ENCODE results near the gene TTL. TPM values are rescaled to one million over a fixed set of nuclear protein-coding genes. Genes with fewer than 3 reads are reported as not detected.
"Not testable (repeated sequence)": the region's sequence is repeated elsewhere in the genome, so short reads cannot be mapped to it uniquely, and the experiment has no call there.

Gene TTL
- total and polyA plus RNA-seq, 2 experiments from 2014 or later = 26.3 to 29.7 TPM

DNA sequence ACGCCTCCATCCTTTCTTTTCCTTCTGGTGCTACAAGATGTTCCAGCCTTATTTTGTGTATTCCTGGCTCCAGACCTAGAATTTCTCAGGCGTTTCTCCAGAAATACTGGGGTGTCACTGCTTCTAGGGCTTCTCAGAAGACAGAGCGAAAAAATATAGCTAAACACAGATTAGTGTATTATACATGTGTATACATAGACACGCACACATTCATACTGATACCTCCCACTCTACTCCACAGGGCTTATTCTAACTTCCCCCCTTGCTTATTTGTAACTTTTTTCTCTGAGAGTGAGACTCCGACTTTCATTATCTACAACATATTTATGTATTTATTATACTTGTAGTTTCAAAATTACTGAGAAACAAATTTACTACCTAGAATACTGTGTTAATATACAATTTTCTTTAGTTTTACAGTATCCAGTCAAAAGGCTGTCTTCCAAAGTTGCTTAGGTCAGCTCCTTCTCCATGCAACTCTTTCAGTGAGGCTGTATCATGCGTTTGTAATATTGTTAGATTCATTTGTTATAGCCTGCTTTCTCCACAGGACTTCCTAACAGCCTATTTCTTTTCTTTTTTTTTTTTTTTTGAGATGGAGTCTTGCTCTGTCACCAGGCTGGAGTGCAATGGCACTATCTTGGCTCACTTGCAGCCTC, 43.2 kb upstream of the TTL start:
- not testable (repeated sequence) for H3K4me3 ChIP-seq; H3K36me3 ChIP-seq; DNase-seq (ENCODE audit: low read depth in 1 of 2, low spot score in 1 of 2); H3K27ac ChIP-seq; H3K4me1 ChIP-seq (ENCODE audit: low read depth); H3K27me3 ChIP-seq; H3K9me3 ChIP-seq (ENCODE audit: low read depth)

DNA sequence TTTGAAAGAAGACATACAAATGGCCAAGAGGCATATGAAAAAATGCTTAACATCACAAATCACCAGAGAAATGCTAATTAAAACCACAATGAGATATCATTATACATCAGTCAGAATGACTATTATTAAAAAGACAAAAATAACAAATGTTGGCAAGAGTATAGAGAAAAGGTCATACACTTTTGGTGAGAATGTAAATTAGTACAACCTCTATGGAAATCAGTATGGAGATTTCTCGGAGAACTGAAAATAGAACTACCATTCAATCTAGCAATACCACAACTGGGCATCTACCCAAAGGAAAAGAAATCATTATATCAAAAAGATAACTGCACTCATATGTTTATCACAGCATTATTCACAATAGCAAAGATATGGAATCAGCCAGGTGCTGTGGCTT, 37.7 kb upstream of the TTL start:
- H3K4me3 ChIP-seq; DNase-seq (ENCODE audit: low read depth in 1 of 2, low spot score in 1 of 2); H3K36me3 ChIP-seq; H3K9me3 ChIP-seq (ENCODE audit: low read depth); H3K27ac ChIP-seq; H3K4me1 ChIP-seq (ENCODE audit: low read depth); H3K27me3 ChIP-seq: not testable (repeated sequence)

DNA sequence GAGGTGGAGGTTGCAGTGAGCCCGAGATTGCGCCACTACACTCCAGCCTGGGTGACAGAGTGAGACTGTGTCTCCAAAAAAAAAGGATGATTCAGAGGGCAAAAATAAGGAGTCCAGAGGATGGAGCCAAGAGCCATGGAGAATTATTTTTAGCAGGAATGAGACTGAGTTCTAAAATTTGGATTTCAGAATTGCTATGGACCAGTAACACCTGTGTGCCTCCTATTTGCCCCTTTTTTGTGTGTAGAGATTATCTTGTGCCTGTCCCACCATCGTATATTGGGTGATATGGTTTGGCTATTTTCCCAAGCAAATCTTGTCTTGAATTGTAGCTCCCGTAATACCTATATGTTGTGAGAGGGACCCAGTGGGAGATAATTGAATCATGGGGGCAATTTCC, 32.1 kb upstream of the TTL start:
- Histone ChIP-seq H3K27me3 (no peaks in the 10 kb centered on the region), H3K27ac (no peak overlapping the region), H3K36me3 (no peaks in the 10 kb centered on the region), H3K4me3 (no peak overlapping the region), H3K4me1 (ENCODE audit: low read depth) (no peaks in the 10 kb centered on the region), H3K9me3 (ENCODE audit: low read depth) (no peaks in the 10 kb centered on the region)
- DNase-seq (ENCODE audit: low read depth in 1 of 2, low spot score in 1 of 2) = no peak
- TF ChIP-seq, protein P1, sequence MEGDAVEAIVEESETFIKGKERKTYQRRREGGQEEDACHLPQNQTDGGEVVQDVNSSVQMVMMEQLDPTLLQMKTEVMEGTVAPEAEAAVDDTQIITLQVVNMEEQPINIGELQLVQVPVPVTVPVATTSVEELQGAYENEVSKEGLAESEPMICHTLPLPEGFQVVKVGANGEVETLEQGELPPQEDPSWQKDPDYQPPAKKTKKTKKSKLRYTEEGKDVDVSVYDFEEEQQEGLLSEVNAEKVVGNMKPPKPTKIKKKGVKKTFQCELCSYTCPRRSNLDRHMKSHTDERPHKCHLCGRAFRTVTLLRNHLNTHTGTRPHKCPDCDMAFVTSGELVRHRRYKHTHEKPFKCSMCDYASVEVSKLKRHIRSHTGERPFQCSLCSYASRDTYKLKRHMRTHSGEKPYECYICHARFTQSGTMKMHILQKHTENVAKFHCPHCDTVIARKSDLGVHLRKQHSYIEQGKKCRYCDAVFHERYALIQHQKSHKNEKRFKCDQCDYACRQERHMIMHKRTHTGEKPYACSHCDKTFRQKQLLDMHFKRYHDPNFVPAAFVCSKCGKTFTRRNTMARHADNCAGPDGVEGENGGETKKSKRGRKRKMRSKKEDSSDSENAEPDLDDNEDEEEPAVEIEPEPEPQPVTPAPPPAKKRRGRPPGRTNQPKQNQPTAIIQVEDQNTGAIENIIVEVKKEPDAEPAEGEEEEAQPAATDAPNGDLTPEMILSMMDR (IDR thresholded peaks at IDR 0.05; ENCODE audit: low read depth, low read length) = no peak

DNA sequence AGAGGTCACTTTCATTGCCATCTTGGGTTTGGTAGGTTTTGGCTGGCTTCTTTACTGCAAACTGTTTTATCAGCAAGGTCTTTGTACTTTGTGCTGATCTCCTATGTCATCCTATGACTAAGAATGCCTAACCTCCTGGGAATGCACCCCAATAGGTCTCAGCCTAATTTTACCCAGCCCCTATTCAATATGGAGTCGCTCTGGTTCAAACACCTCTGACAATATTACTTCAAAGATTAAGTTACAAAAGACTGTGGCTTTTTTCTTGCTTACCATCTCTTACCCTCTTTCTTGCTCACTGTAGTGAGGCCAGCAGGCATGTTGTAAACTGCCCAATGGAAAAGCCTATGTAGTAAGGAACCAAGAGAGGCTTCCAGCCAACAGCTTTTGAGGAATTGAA, 30.6 kb upstream of the TTL start:
- H3K4me1 ChIP-seq (ENCODE audit: low read depth) = no peaks in the 10 kb centered on the region
- no peaks in the 10 kb centered on the region for H3K27me3 ChIP-seq
- no peak for DNase-seq (ENCODE audit: low read depth in 1 of 2, low spot score in 1 of 2)
- H3K36me3 ChIP-seq = no peaks in the 10 kb centered on the region
- H3K4me3 ChIP-seq = no peak overlapping the region
- no peaks in the 10 kb centered on the region for H3K9me3 ChIP-seq (ENCODE audit: low read depth)
- no peak overlapping the region for H3K27ac ChIP-seq
- TF ChIP-seq, protein P1 (IDR thresholded peaks at IDR 0.05; ENCODE audit: low read depth, low read length) = no peak

DNA sequence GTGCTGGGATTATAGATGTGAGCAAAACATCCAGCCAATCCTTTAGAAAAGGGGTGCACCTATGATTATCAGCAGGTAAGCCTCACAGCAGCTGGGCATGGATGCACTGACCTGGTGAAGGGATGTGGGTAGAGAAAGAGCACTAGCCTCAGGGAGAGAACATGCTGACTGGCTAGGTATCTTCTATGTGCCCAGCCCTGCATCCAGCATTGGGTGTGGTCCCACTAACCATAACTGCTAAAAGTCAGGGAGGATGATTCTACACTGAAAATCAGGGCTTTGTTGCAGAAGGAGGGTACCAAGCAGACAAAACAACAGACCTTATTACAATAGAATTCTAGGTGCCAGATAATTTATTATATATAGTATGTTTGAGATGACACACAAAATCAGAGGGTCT, 27.4 kb upstream of the TTL start:
- Histone ChIP-seq H3K27ac (no peak overlapping the region), H3K27me3 (no peaks in the 10 kb centered on the region), H3K4me3 (no peak overlapping the region), H3K9me3 (ENCODE audit: low read depth) (no peaks in the 10 kb centered on the region), H3K4me1 (ENCODE audit: low read depth) (no peaks in the 10 kb centered on the region), H3K36me3 (no peaks in the 10 kb centered on the region)
- TF ChIP-seq, protein P1 (IDR thresholded peaks at IDR 0.05; ENCODE audit: low read depth, low read length) = no peak
- DNase-seq (ENCODE audit: low read depth in 1 of 2, low spot score in 1 of 2) = no peak

DNA sequence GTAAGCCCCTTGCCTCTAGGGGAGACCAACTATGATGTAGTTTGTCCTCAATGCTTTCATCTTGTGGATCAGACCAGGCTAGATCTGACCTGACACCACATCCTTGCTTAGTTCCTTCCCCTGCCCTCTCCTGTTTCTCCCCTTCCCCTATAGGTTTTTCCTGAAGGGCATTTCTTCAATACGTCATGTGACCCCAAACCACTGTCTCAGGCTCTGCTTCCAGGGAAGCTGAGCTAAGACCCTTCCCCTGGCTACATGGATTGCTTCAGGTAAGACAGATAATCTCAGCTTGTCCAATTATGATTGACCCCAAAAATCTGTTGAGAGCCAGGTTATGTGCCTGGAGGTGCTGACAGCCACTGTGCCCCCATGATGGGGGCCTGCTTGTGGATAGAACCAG, 22.6 kb upstream of the TTL start:
- no peak for DNase-seq (ENCODE audit: low read depth in 1 of 2, low spot score in 1 of 2)
- Histone ChIP-seq H3K9me3 (ENCODE audit: low read depth) (no peaks in the 10 kb centered on the region), H3K36me3 (no peaks in the 10 kb centered on the region), H3K4me3 (no peak overlapping the region), H3K27me3 (no peaks in the 10 kb centered on the region), H3K27ac (no peak overlapping the region), H3K4me1 (ENCODE audit: low read depth) (no peaks in the 10 kb centered on the region)
- TF ChIP-seq, protein P1 (IDR thresholded peaks at IDR 0.05; ENCODE audit: low read depth, low read length) = no peak

DNA sequence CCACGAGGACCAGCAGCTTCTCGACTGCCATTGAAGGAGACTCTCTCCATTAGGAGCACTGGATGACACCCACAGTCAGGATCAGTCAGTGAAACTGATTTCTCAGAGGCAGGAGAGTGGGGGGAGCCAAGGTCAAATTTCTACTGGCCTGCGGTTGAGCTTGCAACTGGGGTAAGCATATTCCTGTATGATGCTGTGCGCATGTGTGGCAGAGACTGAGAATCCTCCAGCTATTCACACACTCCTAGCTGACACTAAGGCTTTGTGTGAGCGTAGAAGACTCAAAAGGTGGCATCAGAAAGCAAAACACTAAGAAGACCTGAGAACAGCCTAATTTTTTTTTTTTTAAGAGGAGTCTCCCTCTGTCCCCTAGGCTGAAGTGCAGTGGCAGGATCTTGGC, 19.8 kb upstream of the TTL start:
- TF ChIP-seq, protein P1 (IDR thresholded peaks at IDR 0.05; ENCODE audit: low read depth, low read length) = no peak
- Histone ChIP-seq H3K27ac (no peak overlapping the region), H3K4me1 (ENCODE audit: low read depth) (no peaks in the 10 kb centered on the region), H3K4me3 (no peak overlapping the region), H3K27me3 (no peaks in the 10 kb centered on the region), H3K9me3 (ENCODE audit: low read depth) (no peaks in the 10 kb centered on the region), H3K36me3 (no peaks in the 10 kb centered on the region)
- no peak for DNase-seq (ENCODE audit: low read depth in 1 of 2, low spot score in 1 of 2)

All from cardiac muscle cell (in vitro differentiated cells and primary cell).